ENCODE results near the gene CEP57. TPM values are rescaled to one million over a fixed set of nuclear protein-coding genes. Genes with fewer than 3 reads are reported as not detected.
A peak's percentile ranks its signal among the peaks of the same experiment; 100 is the strongest.

Gene CEP57
- total RNA-seq, 1 donor = 48.4 TPM

GRCh38 chr11:95794086-95794485 lies 3.8 kb downstream of the CEP57 start:
- TF ChIP-seq, protein P1, sequence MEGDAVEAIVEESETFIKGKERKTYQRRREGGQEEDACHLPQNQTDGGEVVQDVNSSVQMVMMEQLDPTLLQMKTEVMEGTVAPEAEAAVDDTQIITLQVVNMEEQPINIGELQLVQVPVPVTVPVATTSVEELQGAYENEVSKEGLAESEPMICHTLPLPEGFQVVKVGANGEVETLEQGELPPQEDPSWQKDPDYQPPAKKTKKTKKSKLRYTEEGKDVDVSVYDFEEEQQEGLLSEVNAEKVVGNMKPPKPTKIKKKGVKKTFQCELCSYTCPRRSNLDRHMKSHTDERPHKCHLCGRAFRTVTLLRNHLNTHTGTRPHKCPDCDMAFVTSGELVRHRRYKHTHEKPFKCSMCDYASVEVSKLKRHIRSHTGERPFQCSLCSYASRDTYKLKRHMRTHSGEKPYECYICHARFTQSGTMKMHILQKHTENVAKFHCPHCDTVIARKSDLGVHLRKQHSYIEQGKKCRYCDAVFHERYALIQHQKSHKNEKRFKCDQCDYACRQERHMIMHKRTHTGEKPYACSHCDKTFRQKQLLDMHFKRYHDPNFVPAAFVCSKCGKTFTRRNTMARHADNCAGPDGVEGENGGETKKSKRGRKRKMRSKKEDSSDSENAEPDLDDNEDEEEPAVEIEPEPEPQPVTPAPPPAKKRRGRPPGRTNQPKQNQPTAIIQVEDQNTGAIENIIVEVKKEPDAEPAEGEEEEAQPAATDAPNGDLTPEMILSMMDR (IDR thresholded peaks at IDR 0.05; ENCODE audit: insufficient read depth, low read depth, low read length) = no peak
- no peak for DNase-seq (ENCODE audit: low read depth)
- H3K4me3 ChIP-seq (ENCODE audit: low read depth, low read length) = no peak overlapping the region

- no peak overlapping the region for H3K4me3 ChIP-seq (ENCODE audit: low read depth, low read length)
- DNase-seq (ENCODE audit: low read depth) = no peak
- TF ChIP-seq, protein P1 (IDR thresholded peaks at IDR 0.05; ENCODE audit: insufficient read depth, low read depth, low read length) = no peak
Measured at GRCh38 chr11:95795627-95796295, 5.5 kb downstream of the CEP57 start.

DNA sequence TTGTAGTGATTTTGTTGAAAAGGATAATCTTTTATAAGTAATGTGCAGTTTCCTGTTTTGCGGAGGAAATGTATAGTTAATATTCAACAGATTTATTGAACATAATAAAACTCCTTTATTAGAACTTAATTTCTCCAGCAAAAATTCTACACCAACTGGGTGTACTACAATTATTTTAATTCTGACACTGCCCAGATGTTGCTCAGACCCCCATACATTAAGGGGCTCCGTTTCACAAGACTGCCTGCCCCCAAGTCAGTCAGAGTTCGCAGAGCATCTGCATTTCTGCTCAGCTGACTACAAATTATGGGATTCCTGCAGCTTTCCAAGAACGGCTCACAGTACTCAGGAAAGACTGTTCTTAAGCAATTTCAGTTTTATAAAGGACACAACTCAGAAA lies 6.2 kb downstream of the CEP57 start:
- TF ChIP-seq, protein P1 (IDR thresholded peaks at IDR 0.05; ENCODE audit: insufficient read depth, low read depth, low read length) = no peak

DNA sequence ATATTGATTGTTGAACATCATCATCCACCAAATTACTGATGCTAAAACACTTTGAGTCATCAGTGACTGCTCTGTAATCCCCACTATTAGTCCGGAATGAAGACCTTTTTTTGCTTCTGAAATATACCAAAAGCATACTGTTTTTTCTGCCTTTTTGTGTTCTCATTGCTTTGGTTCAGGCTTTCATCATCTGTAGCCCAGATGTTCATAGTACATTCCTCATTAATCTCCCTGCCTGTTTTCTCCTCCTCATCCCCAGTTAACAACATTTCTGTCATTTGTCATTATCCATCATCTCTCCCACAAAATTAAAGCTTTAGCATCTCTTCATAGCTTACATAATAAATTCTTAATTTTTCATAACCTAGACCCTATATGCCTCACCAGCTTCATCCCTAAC lies 9.2 kb downstream of the CEP57 start:
- H3K4me3 ChIP-seq (ENCODE audit: low read depth, low read length) = no peak overlapping the region
- TF ChIP-seq, protein P1 (IDR thresholded peaks at IDR 0.05; ENCODE audit: insufficient read depth, low read depth, low read length) = no peak
- DNase-seq (ENCODE audit: low read depth) = peak; percentile 52

More for the DNA sequence above, 6.2 kb downstream of the CEP57 start:
- DNase-seq (ENCODE audit: low read depth) = no peak
- no peak overlapping the region for H3K4me3 ChIP-seq (ENCODE audit: low read depth, low read length)

- no peak overlapping the region for H3K4me3 ChIP-seq (ENCODE audit: low read depth, low read length)
- TF ChIP-seq, protein P1 (IDR thresholded peaks at IDR 0.05; ENCODE audit: insufficient read depth, low read depth, low read length) = no peak
- DNase-seq (ENCODE audit: low read depth) = peak; percentile 14
Measured at GRCh38 chr11:95800438-95800837, 10.1 kb downstream of the CEP57 start.

DNA sequence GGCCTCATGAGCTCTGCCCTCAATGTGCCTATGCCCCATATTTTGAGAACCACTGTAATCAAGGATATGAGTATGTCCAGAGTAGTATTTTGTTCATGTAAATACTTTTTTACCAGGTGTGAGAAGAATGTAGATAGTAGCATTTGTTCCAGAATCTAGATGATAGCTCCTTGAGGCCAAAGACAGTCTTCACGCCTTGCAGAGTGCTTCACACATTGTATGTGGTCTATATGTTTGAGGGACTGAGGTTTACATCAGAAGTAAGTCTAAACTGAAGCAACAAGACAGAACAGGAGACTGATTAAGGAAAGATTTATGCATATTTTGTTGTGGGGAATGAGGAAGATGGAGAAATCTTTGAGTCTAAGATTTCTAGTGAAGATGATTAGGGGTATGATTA lies 12.5 kb downstream of the CEP57 start:
- TF ChIP-seq, protein P1 (IDR thresholded peaks at IDR 0.05; ENCODE audit: insufficient read depth, low read depth, low read length) = no peak
- no peak for DNase-seq (ENCODE audit: low read depth)
- H3K4me3 ChIP-seq (ENCODE audit: low read depth, low read length) = no peak overlapping the region

GRCh38 chr11:95803973-95804372 lies 13.7 kb downstream of the CEP57 start:
- TF ChIP-seq, protein P1 (IDR thresholded peaks at IDR 0.05; ENCODE audit: insufficient read depth, low read depth, low read length) = no peak
- no peak overlapping the region for H3K4me3 ChIP-seq (ENCODE audit: low read depth, low read length)
- no peak for DNase-seq (ENCODE audit: low read depth)

All from fibroblast of villous mesenchyme (primary cell).